Measurements from ENCODE around the gene TUB.
A peak's percentile ranks its signal among the peaks of the same experiment; 100 is the strongest.

TUB gene

DNA sequence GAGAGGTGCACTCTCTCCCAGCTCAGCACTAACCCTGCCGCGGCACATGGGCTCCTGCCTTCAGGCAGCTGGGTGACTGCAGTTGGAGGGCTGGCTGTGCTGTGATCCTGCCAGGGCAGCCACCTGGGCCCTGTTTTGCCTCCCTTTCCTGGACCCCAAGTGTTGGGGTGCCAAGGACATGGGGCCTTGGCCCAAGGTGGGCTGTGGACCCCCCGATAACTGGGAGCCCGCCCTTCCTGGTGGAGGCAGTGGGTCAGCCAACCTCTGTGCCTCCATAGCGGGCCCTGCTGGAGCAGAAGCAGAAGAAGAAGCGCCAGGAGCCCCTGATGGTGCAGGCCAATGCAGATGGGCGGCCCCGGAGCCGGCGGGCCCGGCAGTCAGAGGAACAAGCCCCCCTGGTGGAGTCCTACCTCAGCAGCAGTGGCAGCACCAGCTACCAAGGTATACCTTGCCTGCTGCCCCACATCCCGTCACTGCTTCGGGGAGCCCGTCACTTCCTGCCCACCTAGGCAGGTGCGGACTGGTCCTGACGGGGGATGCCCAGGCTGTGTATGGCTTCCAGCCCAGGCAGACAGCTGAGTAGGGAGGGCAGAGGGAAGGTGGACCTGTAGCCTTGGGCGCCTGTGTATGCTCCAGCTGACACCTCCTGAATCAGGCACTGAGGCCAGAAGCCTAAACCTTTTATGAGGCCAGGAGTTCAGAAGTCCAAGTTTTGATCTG is 8.9 kb downstream of the TUB start:
- DNase-seq (ENCODE audit: extremely low read depth in 1 of 2, low read depth in 1 of 2), result no peak

DNA sequence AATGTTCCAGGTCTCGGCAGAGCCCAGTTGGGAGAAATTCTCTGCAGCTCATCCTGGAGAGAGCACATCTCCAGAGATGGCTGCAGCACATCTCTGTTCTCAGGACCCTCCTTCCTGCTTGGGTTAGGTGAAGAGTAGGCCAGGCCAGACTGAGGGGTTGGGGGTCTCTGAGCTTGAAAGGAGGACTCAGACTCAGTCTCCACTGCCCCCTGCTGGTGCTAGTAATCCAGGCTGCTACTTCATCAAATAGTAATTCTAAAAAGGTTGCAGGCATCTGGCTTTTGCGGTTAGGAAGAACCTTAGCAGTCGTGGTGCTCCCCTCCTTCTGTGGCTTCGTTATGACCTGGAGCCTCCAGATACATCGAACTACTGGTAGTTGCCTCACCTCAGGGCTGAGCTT is 9.7 kb downstream of the TUB start:
- no peak for DNase-seq (ENCODE audit: extremely low read depth in 1 of 2, low read depth in 1 of 2)

DNA sequence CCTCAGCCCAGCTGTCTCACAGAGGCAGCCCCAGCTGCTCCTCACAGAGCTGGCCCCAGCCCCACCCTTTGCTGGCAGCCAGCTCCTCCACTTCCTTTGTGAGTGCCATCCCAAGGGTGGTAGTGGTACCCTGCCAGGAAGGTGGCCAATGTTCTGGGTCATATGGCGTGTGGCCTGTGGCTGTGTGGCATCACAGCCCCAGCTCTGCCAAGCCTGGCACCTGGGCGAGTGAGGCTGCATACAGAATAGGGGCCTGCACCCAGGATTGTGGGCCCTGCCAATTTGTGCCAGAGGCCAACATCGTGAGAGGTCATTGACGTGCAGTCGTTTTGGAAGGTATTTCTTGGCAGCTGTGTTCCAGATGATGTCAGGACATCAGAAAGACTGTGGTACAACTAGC is 10.7 kb downstream of the TUB start:
- DNase-seq (ENCODE audit: extremely low read depth in 1 of 2, low read depth in 1 of 2), result no peak

DNA sequence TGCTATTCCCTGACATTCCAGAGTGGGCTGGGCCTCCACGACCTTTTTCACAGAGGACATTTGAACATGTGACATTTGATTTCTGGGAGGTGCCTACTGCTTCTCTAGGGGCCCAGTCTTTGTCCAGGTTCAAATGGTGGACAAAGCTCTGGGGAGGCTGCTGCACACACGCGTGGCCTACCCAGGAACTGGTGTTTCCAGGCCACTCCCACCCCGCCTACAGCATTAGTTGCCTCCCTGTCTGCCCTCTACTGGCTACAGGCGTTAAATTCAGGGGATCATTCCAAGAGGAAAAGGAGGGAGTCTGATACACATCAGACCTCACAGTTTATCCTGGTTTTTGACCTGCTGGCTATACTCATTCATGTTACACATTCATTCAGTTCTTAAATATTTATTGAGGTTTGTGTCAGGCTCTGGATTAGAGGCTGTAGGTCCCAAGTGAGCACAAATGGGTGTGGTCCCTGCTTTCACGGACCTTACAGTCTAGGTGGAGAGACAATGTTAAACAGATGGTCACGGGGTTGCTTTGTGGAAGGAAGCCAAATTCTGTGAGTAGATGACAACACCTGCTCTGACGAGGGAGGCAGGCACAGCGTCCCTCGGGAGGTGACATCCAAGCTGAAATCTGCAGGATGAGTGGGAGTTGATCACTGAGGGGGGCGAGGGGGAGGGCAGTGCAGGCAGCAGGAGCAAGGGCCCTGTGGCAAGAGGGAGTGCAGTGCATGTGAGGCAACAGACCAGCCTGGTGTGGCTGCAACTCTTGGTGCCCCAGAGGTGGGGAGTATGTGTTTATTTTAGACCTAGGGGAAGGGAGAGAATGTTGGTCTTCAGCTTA is 11.8 kb downstream of the TUB start:
- no peak for DNase-seq (ENCODE audit: extremely low read depth in 1 of 2, low read depth in 1 of 2)

DNA sequence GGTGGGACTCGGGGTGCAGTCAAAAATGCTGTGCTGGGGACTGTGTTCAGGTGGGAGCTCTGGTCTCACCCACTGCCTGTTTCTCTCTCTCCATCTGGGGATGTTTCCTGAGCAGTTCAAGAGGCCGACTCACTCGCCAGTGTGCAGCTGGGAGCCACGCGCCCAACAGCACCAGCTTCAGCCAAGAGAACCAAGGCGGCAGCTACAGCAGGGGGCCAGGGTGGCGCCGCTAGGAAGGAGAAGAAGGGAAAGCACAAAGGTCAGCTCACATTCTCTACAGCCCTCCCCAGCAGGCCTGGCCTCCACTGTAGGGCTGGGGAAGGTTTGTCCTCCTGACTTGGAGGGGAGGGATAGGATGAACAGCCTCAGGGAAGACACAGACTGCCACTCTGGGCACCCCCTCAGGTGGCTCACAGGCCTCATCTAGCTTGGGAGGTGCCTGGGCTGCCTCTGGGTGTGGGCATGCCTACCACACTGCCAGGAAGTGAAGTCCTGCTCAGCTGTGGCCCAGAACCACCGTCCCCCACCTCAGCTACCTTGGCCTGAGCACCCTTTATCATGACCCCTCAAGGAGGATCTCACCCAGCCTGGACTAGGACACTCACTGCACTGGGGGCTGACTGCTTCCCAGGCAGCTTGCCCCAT is 13.0 kb downstream of the TUB start:
- DNase-seq (ENCODE audit: extremely low read depth in 1 of 2, low read depth in 1 of 2), result no peak

DNA sequence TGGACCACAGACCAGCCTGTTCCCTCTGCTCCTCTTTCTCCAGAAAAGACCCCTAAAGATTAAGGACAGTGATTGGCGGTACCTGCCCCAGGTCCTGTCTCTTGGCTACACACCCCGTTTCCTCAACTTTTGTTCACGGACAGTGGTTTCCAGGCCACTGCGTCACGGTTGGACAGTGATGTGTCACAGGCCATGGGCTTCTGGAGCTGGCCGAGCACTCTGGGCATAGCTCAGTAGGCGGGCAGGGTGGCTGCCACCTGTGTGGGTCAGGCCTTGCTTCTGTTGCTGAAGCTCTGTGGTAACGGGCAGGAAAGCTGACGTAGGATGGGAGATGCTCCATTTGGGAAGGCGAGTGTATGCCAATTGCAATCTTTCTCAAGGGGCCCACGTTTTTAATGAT is 13.6 kb downstream of the TUB start:
- no peak for DNase-seq (ENCODE audit: extremely low read depth in 1 of 2, low read depth in 1 of 2)

DNA sequence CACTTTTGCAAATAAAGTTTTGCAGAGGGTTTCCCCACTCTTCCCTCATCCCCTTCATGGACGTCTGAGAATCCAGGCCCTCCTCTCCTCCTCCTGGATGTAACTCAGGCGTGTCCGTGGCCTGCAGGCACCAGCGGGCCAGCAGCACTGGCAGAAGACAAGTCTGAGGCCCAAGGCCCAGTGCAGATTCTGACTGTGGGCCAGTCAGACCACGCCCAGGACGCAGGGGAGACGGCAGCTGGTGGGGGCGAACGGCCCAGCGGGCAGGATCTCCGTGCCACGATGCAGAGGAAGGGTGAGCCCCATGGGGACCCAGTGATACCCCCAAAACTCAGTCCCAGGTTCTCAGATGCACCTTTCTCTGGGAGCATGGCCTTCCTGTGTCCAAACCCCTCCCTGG is 14.4 kb downstream of the TUB start:
- DNase-seq (ENCODE audit: extremely low read depth in 1 of 2, low read depth in 1 of 2), result no peak

DNA sequence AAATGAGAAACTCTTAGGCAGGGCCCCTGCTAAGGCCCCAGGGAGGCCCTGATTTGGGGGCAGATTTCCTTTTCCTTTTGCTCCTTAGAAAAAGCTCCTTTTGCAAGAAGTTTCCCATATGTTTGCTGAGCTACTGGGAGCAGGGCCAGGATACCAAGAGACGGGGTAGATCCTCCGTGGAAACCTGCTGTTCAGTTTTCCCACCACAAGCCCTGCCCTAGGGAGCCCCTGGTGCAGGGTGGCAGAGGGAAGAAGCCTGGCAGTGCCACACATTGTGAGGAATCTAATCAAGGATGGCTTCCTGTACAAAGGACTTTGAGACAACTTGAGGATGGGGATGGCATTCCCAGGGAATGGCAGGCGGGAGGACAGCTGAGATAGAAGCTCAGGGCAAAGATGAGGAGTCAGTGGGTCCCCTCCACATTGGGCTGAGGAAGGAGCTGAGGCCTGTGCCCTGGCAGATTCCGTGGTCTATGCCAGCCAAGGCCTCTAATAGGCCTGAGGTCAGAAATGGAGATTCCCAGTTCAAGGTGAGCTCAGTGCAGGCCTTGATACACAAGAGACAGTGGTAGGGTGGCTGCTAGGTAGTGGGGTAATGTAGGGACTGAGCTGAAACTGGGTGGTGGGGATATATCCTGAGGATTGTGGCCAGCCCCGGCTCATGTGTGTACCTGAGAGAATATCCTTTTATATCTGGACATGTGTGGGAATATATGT is 15.0 kb downstream of the TUB start:
- no peak for DNase-seq (ENCODE audit: extremely low read depth in 1 of 2, low read depth in 1 of 2)

DNA sequence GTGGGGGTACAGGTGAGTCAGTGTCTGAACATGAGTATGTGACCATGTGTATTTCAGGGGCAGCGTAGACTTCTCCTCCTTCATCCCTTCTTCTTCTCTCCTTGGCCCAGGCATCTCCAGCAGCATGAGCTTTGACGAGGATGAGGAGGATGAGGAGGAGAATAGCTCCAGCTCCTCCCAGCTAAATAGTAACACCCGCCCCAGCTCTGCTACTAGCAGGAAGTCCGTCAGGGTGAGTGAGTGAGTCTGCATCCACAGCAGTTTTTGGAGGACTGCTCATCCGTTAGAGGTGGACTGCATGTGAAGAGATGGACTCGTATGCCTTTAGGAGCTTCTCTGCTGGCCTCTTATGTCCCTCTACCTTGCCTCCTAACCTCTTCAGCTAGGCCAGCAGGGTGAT is 15.6 kb downstream of the TUB start:
- no peak for DNase-seq (ENCODE audit: extremely low read depth in 1 of 2, low read depth in 1 of 2)

DNA sequence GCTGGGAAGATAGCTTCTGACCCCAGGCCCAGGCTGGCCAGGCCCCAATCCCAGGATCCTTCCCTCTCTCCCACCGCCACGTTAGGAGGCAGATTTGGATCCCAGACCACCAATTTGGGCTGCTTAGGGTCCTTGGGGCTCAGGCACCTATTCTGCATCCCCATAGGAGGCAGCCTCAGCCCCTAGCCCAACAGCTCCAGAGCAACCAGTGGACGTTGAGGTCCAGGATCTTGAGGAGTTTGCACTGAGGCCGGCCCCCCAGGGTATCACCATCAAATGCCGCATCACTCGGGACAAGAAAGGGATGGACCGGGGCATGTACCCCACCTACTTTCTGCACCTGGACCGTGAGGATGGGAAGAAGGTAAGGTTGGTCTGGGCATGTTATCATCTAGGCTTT is 16.1 kb downstream of the TUB start:
- no peak for DNase-seq (ENCODE audit: extremely low read depth in 1 of 2, low read depth in 1 of 2)

DNA sequence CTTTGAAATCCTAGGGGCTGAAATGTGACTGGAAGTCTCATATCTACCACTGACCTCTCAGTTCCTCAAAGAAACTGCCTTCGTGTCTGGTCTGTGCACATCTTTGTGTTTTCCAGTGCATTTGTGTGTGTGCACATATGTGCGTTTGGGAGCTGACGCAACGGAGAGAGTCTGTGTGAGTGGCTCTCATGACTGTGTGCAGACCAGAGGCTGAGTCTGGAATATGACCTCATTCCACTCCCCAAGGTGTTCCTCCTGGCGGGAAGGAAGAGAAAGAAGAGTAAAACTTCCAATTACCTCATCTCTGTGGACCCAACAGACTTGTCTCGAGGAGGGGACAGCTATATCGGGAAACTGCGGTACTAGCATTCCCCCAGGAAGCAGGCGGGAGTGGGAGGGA is 16.5 kb downstream of the TUB start:
- no peak for DNase-seq (ENCODE audit: extremely low read depth in 1 of 2, low read depth in 1 of 2)

DNA sequence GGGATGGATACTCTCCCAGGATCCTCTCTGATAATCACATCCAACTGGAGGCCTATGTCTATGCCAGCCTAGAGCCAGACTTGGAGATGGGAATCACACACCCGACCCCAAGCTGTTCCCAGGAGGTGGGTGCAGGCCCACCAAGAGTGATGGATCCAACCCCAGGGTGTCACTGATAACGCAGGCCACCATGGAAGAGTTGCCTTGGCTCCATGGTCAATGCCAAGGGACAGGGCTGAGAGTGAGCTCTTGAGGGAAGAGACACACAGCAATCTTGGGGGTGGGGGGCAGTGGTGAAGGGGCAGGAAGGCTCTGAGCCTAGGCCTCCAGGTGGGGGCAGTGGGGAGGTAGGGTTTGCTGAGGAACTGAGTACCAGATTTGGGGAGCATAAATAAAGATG is 16.9 kb downstream of the TUB start:
- DNase-seq (ENCODE audit: extremely low read depth in 1 of 2, low read depth in 1 of 2), result no peak

DNA sequence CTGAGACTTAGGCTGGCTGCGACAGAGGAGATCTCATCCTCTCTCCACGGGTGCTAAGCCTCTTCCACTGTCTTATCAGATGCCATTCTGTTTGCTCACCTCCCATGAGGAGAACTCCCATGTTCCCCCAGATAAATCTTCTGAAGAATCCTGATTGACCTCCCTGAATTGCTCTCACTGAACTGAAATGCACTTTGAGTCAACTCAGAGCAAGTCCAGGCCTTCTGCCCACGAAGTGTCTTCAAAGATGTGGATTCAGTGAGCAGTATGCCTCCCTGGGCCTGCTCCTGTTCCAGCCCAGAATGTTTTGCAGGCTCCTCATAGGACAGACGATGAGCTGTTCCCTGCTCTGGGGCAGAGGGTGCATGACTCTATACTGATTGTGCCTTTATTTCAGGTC is 17.4 kb downstream of the TUB start:
- DNase-seq (ENCODE audit: extremely low read depth in 1 of 2, low read depth in 1 of 2), result no peak

DNA sequence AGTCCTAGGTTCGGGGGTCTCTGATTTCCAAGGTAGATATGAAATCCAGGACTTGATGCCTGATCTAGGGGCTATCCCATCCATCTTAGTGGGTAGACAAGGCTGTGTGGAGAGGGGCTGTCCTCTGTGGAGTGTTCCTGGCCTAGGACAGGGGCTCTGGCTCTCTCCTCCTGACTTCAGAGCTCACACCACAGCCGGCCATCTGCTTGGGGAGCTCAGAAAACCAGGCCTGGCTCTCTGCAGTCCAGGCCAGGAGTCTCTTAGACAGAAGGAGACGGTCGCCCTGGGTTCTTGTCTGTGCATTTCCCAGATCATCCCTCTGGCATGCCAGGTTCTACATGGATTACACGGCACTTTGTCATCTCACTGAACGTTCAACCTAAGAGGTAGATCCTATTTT is 17.9 kb downstream of the TUB start:
- DNase-seq (ENCODE audit: extremely low read depth in 1 of 2, low read depth in 1 of 2), result no peak

DNA sequence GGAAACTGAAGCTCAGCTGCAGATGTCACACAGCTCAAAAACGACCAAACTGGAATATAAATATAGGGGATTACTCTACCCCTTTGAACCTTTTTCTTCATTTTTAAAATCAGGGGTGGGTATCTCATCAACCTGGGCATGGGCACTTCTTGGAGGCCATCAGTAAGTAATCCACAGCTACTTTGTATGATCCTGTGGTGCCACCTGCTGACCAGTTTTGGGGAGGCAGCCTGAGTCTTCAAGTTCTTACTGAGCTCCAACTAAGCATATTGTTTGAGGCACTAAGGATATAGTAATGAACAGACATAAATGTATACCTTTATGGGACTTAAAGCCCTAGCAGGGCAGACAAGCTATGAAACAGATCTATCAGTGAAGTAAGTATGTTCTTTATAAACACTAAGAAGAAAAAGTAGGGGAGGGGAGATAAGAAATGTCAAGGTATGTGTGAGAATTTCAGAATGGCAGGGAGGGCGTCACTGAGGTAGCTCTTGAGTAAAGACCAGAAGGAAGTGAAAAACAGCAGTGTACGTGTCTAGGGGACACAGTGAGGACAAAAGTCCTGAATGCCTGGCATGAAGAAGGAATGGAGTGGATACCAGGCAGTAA is 18.4 kb downstream of the TUB start:
- DNase-seq (ENCODE audit: extremely low read depth in 1 of 2, low read depth in 1 of 2), result peak; percentile 32 to 57

DNA sequence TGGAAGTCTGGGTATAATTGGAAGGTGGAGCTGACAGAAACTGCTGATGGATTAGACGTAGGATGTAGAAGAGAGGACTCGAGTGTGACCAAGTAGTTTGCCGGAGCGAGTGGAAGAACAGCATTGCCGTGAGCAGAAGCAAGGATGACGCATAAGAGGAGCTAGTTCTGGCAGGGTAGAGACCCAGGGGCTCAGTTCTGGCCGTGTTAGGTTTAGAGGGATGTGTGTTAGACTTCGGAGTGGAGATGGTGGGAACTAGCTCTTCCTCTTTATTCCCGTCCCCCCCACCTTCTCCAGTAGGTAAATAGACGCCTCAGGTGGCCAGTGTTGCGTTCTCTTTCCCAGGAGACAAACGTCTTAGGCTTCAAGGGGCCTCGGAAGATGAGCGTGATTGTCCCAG is 19.1 kb downstream of the TUB start:
- no peak for DNase-seq (ENCODE audit: extremely low read depth in 1 of 2, low read depth in 1 of 2)

DNA sequence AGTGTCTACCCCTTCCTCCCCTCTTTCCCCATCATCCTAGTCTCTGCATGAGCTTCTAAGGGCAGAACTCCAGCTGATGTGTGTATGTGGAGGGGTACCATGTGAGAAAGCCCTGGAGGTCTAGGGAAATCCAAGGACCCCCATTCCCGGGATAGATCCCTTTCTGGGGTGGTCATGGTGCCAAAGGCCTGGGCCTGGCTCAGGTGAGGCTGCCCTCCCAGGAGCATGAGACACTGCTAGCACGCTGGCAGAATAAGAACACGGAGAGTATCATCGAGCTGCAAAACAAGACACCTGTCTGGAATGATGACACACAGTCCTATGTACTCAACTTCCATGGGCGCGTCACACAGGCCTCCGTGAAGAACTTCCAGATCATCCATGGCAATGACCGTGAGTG is 19.6 kb downstream of the TUB start:
- DNase-seq (ENCODE audit: extremely low read depth in 1 of 2, low read depth in 1 of 2), result no peak

DNA sequence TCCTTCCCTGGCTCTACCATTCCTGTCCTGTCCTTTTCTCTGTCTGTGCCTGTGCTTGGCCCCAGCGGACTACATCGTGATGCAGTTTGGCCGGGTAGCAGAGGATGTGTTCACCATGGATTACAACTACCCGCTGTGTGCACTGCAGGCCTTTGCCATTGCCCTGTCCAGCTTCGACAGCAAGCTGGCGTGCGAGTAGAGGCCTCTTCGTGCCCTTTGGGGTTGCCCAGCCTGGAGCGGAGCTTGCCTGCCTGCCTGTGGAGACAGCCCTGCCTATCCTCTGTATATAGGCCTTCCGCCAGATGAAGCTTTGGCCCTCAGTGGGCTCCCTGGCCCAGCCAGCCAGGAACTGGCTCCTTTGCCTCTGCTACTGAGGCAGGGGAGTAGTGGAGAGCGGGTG is 20.4 kb downstream of the TUB start:
- no peak for DNase-seq (ENCODE audit: extremely low read depth in 1 of 2, low read depth in 1 of 2)

DNA sequence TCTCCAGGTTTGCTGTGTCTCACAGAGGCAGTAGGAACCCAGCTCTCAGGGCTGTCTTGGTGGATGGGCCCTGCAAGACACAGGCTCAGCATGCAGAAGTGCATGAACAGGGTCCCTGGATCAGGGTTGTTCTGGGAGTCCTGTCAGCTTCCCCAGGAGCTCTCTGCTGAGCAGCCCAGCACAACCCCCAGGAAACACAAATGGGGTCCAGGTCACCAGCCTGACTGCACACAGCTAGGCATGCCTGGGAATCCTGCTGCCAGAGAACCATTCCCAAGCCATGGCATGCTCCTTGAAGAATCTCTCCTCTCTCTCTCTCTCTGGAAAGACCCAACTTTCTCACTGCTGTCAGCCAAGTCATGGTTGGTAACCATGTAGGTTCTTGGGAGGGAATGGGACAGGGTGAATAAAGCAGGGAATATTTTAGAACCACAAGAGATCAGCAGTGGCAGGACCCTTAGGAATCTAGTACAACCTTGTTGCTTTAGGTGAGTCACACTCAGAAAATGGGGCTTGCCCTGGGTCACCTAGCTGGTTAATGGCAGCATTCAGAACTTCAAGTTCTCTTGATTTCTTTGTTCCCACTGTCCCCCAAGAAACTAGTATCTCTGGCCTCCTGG is 21.4 kb downstream of the TUB start:
- no peak for DNase-seq (ENCODE audit: extremely low read depth in 1 of 2, low read depth in 1 of 2)

DNA sequence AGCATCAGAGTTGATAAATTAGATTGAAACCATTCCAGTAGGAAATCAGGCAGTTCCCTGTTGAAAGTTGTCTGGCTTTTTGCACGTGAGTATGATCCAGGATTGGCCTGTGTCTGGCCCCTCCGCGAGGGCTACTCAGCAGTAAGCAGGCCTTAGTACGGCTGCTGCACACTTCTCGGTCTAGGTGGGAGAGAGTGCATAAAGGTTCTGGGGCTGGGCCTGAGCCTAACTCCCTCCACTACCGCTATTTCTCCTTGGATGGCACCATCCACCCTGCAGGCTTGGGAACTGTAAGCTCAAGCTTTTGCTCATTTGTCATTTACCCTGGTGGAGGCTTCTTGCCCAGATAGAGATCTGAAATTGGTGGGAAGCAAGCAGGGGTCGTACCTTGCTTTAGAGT is 22.0 kb downstream of the TUB start:
- no peak for DNase-seq (ENCODE audit: extremely low read depth in 1 of 2, low read depth in 1 of 2)

DNA sequence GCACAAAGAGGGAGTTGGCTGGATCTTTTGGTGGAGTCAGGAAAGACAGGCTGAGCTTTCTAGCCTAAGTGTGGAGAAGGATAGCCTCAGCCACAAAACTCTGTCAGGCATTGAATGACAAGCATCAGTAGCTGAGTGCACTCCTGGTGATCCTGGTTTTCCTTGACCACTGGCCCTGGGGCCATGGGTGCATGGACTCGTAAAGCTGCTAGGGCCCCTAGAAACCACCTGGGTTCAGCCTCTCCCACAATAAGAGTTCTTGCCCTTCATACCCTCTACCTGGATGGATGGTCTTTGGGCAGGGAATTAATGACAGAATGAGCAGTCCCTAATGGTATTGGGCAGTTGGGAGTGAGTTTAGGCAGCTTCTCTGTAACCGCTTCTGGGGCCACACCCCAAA is 22.9 kb downstream of the TUB start:
- DNase-seq (ENCODE audit: extremely low read depth in 1 of 2, low read depth in 1 of 2), result no peak
